Spleen (tissue), 11 donors: ENCODE results near the gene NMT2. TPM values are rescaled to one million over a fixed set of nuclear protein-coding genes. Genes with fewer than 3 reads are reported as not detected.

Source experiments
- DNase-seq: peaks from one replicate; pipeline ENCODE4 v3.0.0-alpha.2; 2020
- H3K27ac ChIP-seq, 8 donors: fragments of 200-600 bp; sonication (generic) in 7 of 8; 1 replicate in 4 of 8; 2 replicates in 4 of 8; pipeline versions ENCODE4 v1.5.0 to v1.8.0; 2016 to 2021; ENCODE audit warnings: inconsistent platforms in 4 of 8, mild to moderate bottlenecking in 4 of 8, moderate library complexity in 1 of 8
- H3K27me3 ChIP-seq, 7 donors: fragments of 200-600 bp; sonication (generic) in 6 of 7; replicated peaks in 1 of 7; 1 replicate in 4 of 7; 2 replicates in 3 of 7; pipeline versions ENCODE4 v1.5.0 to v1.8.0; 2016 to 2021; ENCODE audit warnings: inconsistent platforms in 3 of 7, mild to moderate bottlenecking in 1 of 7
- H3K36me3 ChIP-seq, 6 donors: fragments of 200-600 bp; sonication (generic) in 5 of 6; 1 replicate in 4 of 6; 2 replicates in 2 of 6; pipeline versions ENCODE4 v1.5.0 to v1.8.0; 2016 to 2021; ENCODE audit warnings: inconsistent platforms in 2 of 6
- H3K4me1 ChIP-seq, 6 donors: fragments of 200-600 bp; sonication (generic) in 5 of 6; 1 replicate in 3 of 6; 2 replicates in 3 of 6; pipeline versions ENCODE4 v1.5.0 to v1.8.0; 2016 to 2021; ENCODE audit warnings: inconsistent platforms in 3 of 6
- H3K4me3 ChIP-seq, 8 donors: fragments of 200-600 bp; sonication (generic) in 7 of 8; 1 replicate in 4 of 8; 2 replicates in 4 of 8; pipeline versions ENCODE4 v1.5.0 to v1.8.0; 2016 to 2021; ENCODE audit warnings: inconsistent platforms in 4 of 8, mild to moderate bottlenecking in 4 of 8, moderate library complexity in 2 of 8
- H3K9me3 ChIP-seq, 8 donors: fragments of 200-600 bp; sonication (generic) in 7 of 8; 1 replicate in 4 of 8; 2 replicates in 4 of 8; pipeline versions ENCODE4 v1.5.0 to v1.8.0; 2016 to 2021; ENCODE audit warnings: inconsistent platforms in 4 of 8
- POLR2A ChIP-seq, 3 donors: fragments of 450-650 bp; IDR thresholded peaks; one replicate each; pipeline ENCODE4 v1.5.1; 2017; ENCODE audit warnings: antibody characterized with exemption in 3 of 3, mild to moderate bottlenecking in 1 of 3
- POLR2AphosphoS5 ChIP-seq, 3 donors: sonication (generic); formaldehyde crosslinking; IDR thresholded peaks; one replicate each; pipeline ENCODE4 v1.5.1; 2017; ENCODE audit warnings: antibody characterized with exemption in 3 of 3
- WGBS, 5 donors: extraction: QIAGEN DNeasy Blood & Tissue Kit in 3 of 5; methylation state at CpG; one replicate each; pipeline versions ENCODE4 v1.1.5 to v1.1.7; 2013 to 2018; 5-methylcytosine and 5-hydroxymethylcytosine counted together
- intact Hi-C: fragments of 100-400 bp; cut with DNase I; formaldehyde crosslinking; loops from one replicate; pipeline ENCODE4 v1.15.0; 2023; ENCODE audit warnings: low total_unique reads
- polyA plus RNA-seq, 3 donors: library from polyadenylated mRNA; stranded (reverse); fragments of 200-250 nt; gene quantifications; one replicate each; pipeline ENCODE4 v1.2.1, GENCODE V29; 2013
- total RNA-seq, 7 donors: library from RNA; depleted of rRNA in 3 of 7; stranded (reverse); fragments of >200 nt in 3 of 7; fragmentation: NEBNext Ultra II Directional in 4 of 7; extraction: Animal tissue kit (Norgen Biotek cat#: 25700) in 4 of 7; gene quantifications; one replicate each; pipeline versions ENCODE4 v1.1.0 to v1.2.1, GENCODE V29; 2016 to 2021
- TF ChIP-seq, protein P1 (sequence below), 11 experiments: fragments of 200-600 bp in 7 of 11; fragments of 450-650 bp in 4 of 11; sonication (generic) in 4 of 11; IDR thresholded peaks in 8 of 11; conservative IDR thresholded peaks in 3 of 11; 1 replicate in 7 of 11; 2 replicates in 4 of 11; pipeline versions ENCODE4 v1.4.0 to v1.8.0; 2016 to 2021; ENCODE audit warnings: antibody characterized with exemption in 11 of 11, inconsistent platforms in 4 of 11, mild to moderate bottlenecking in 1 of 11
- donor health status: healthy with polysubstance abuse.
- donor health status: DM: no; HTN: no; CAD: no; lungs with moderate emphysema.
- donor health status: DM: no; HTN: no; CAD: no.
- donor health status: Bipolar disorder and iron deficiency.
- donor health status: healthy.
- donor health status: DM: no; HTN: no; CAD: no.
- donor health status: DM: yes; HTN: yes; CAD: no.

Gene NMT2
- total and polyA plus RNA-seq, 10 donors, result 4.3 to 19.2 (median 12.8) TPM

DNA sequence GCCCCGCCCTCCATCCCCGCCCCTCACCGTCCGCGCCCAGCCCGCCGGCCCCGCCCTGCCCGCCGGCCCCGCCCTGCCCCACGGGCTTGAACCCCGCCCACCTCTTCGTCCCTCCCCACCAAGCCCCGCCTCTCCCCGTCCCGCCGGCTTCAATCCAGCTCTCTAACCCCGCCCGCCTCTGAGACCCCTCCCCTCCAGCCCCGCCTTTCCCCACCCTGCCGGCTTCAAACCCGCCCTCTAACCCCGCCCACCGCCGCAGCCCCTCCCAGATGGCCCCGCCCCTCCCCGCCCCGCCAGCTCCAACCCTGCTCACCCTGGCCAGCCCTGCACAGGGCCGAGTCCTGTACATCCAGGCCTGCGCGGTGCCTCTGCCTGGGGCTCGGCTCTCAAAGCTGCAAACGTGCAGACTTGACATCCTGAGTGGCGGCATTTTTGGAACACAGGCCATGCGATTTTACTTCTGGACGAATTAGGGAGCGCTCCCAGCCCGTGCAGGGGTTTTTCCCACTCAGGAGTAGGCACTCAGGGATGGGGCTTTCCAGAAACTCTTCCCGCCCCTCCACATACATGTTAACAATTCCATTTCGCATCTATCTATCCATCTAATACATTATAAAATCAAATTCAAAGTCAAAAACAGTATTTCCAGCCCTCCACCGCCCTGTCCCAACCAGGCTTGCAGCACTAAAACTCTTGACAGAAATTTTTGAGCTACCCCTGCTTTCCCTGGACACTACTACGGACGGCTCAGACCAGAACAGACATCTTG, 477 bp upstream of the NMT2 start:
- Histone ChIP-seq H3K4me3 (peak overlapping the region; percentile 1 to 98 (median 28)), H3K9me3 (no peaks in the 10 kb centered on the region), H3K4me1 (peaks cover 27 to 55% (median 46%) of the 10 kb centered on the region in 6 donors), H3K36me3 (no peaks in the 10 kb centered on the region), H3K27me3 (peaks cover 0 to 9% (median 0%) of the 10 kb centered on the region in 7 donors), H3K27ac (peak overlapping the region; percentile 46 to 92 (median 74))
- intact Hi-C loops, result no loop called here
- DNase-seq, result peak; percentile 99
- TF ChIP-seq POLR2A (IDR thresholded peaks at IDR 0.05) (no peak), POLR2AphosphoS5 (IDR thresholded peaks at IDR 0.05) (peak in 1 of 3 donors; percentile 61)
- TF ChIP-seq, protein P1, sequence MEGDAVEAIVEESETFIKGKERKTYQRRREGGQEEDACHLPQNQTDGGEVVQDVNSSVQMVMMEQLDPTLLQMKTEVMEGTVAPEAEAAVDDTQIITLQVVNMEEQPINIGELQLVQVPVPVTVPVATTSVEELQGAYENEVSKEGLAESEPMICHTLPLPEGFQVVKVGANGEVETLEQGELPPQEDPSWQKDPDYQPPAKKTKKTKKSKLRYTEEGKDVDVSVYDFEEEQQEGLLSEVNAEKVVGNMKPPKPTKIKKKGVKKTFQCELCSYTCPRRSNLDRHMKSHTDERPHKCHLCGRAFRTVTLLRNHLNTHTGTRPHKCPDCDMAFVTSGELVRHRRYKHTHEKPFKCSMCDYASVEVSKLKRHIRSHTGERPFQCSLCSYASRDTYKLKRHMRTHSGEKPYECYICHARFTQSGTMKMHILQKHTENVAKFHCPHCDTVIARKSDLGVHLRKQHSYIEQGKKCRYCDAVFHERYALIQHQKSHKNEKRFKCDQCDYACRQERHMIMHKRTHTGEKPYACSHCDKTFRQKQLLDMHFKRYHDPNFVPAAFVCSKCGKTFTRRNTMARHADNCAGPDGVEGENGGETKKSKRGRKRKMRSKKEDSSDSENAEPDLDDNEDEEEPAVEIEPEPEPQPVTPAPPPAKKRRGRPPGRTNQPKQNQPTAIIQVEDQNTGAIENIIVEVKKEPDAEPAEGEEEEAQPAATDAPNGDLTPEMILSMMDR (IDR thresholded peaks at IDR 0.05 in 8 of 11, conservative IDR thresholded peaks at IDR 0.05 in 3 of 11), result peak in 1 of 11 experiments; percentile 13
- WGBS, 5 donors, result 14 to 47% (median 19%) methylated on average over 12 to 34 of the region's 44 CpGs

DNA sequence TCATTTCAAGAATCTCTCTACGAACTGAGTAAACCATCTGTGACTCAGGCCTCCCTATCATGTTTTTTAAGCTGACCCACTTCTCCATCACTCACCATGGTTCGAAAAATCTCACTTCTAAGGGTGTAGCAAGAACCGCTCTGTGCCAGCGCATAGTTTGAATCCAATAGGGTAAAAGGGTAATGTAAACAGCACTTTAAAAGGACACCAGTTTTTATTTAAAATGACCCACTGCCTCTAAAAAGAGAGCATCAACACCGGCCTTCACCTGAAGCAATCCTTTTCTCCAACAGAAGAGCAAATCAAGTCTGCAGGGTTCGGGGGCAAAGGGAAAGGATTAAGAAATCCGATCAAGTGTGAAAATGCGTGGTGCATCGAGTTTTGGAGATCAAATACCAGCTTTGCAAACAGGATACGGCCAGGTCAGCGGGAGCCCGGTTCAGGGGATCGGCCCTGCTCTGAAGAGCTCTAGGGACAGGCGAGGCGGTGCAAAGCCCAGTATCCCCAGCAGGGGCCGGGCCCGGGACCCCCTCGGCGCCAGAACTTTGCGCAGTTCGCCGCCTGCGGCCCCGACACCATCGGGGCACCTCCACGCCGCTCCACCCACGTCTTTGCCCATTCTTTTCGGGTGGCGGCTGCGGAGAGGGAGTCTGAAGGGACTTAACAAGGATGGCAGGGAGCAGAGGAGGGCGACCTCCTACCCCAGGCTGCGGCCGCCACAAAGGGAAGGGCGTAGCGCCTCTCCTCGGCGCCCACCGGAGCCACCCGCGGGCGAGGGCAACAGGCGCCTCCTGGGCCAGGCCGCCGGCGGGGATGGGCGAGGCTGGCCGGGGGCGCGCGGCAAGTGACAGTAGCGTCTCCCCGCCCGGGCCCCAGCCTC, 842 bp downstream of the NMT2 start:
- 4 to 10% (median 4%) methylated on average over 17 to 54 of the region's 54 CpGs for WGBS, 5 donors
- Histone ChIP-seq H3K4me3 (peak overlapping the region; percentile 56 to 98 (median 90)), H3K9me3 (no peaks in the 10 kb centered on the region), H3K27ac (peak overlapping the region; percentile 85 to 93 (median 90)), H3K27me3 (peaks cover 0 to 9% (median 0%) of the 10 kb centered on the region in 7 donors), H3K4me1 (peaks cover 27 to 64% (median 50%) of the 10 kb centered on the region in 6 donors), H3K36me3 (no peaks in the 10 kb centered on the region)
- no peak for DNase-seq
- intact Hi-C loops, result no loop called here
- TF ChIP-seq, protein P1 (IDR thresholded peaks at IDR 0.05 in 8 of 11, conservative IDR thresholded peaks at IDR 0.05 in 3 of 11), result peak; percentile 12 to 71 (median 45)
- TF ChIP-seq POLR2A (IDR thresholded peaks at IDR 0.05), result no peak

DNA sequence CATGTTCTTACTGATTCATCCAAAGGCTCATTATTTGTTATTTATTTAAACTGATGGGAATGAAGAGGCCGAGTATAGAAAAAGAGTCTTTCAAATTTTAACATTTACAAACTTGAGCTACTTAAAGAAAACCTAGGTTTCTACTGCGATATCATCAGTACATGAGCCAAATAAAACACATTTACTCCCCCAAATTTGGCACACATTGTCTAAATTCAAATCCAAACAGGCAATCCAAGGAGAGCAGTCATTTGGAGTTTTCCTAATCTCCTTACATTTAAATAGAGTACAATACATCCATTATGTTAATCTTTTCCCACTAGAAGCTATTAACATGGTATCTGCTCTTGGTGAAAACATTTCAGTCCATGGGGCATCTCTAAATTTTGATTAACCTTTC, 2.2 kb downstream of the NMT2 start:
- intact Hi-C loops, result no loop called here
- 89 to 95% (median 92%) methylated on average over 2 of the region's 2 CpGs for WGBS, 5 donors
- no peaks in the 10 kb centered on the region for H3K36me3 ChIP-seq
- peak overlapping the region in 1 of 8 donors; percentile 98 for H3K4me3 ChIP-seq
- TF ChIP-seq, protein P1 (IDR thresholded peaks at IDR 0.05 in 8 of 11, conservative IDR thresholded peaks at IDR 0.05 in 3 of 11), result no peak
- TF ChIP-seq POLR2A (IDR thresholded peaks at IDR 0.05), result no peak
- no peak for TF ChIP-seq POLR2AphosphoS5 (IDR thresholded peaks at IDR 0.05)
- peaks cover 27 to 64% (median 50%) of the 10 kb centered on the region in 6 donors for H3K4me1 ChIP-seq
- no peak for DNase-seq
- H3K9me3 ChIP-seq, result no peaks in the 10 kb centered on the region
- H3K27ac ChIP-seq, result no peak overlapping the region
- peaks cover 0 to 9% (median 0%) of the 10 kb centered on the region in 7 donors for H3K27me3 ChIP-seq
